ENCODE measurements around the gene TBX21.

- no peak for TF ChIP-seq SNAI2 (CRISPR knock-in tag; IDR thresholded peaks at IDR 0.05)
- no peak for TF ChIP-seq ZNF565 (CRISPR knock-in tag; conservative IDR thresholded peaks at IDR 0.05; ENCODE audit: low read depth)
- TF ChIP-seq ZFP30 (CRISPR knock-in tag; IDR thresholded peaks at IDR 0.05): no peak
These were observed 31.4 kb upstream of the TBX21 start for GRCh38 chr17:47701608-47702007.

All from SK-N-SH treated with all-trans-retinoic acid at 6 μM for 48 hours (cell line).